HepG2 (cell line): Measurements from ENCODE around the gene SYNPR. TPM values are rescaled to one million over a fixed set of nuclear protein-coding genes. Genes with fewer than 3 reads are reported as not detected.

Experiments
- ATAC-seq: fragments of 200-7000 bp; cut with Tn5 transposase; 3 replicates; pipeline ENCODE4 v1.9.1; 2020; ENCODE audit warnings: mild to moderate bottlenecking, moderate library complexity
- BruUV-seq: library from RNA; stranded (reverse); fragments of 400-500 nt; replicated peaks from 2 replicates; lab custom pipeline; 2021; lab: Mats Ljungman, UMichigan
- CTCF ChIA-PET: fragments of 300-600 bp; formaldehyde crosslinking; extraction: SDS; loops from one replicate; lab custom pipeline; 2021; ENCODE audit warnings: low total read pairs, inconsistent platforms, low intra/inter-chr PET ratio; lab: Yijun Ruan, JAX
- POLR2A ChIA-PET: fragments of 350-600 bp; sonication (Branson Sonifier 250); formaldehyde crosslinking; loops from one replicate; lab custom pipeline; 2020; ENCODE audit warnings: antibody characterized with exemption, inconsistent platforms; lab: Yijun Ruan, JAX
- DNase-seq: peaks from one replicate; pipeline ENCODE4 v3.0.0-alpha.2; 2015; ENCODE audit warnings: low spot score
- FAIRE-seq: peaks from 3 replicates; lab custom pipeline; 2011; peaks lifted over from hg19 to GRCh38; lab: Jason Lieb, UNC
- H2AFZ ChIP-seq: one replicate; pipeline ENCODE4 v1.6.1; 2011; ENCODE audit warnings: low read length, inconsistent platforms
- H3K27ac ChIP-seq: fragments of 300-600 bp; 3 replicates; pipeline ENCODE4 v1.8.0; 2011; ENCODE audit warnings: mixed run types, mild to moderate bottlenecking, mixed read lengths, low read length, inconsistent platforms; ENCODE audit not compliant: insufficient read depth; ENCODE audit errors: extremely low read length
- H3K27me3 ChIP-seq, 2 experiments: fragments of 200-600 bp in 1 of 2; 2 replicates in 1 of 2; 3 replicates in 1 of 2; pipeline versions ENCODE4 v1.6.0 to v1.8.0; 2011; ENCODE audit warnings: low read length in 2 of 2, mild to moderate bottlenecking in 2 of 2, moderate library complexity in 2 of 2, inconsistent platforms in 1 of 2; ENCODE audit not compliant: insufficient read depth in 2 of 2, control insufficient read depth in 1 of 2
- H3K36me3 ChIP-seq, 2 experiments: fragments of 200-600 bp in 1 of 2; replicated peaks in 1 of 2; 2 replicates in 1 of 2; 3 replicates in 1 of 2; pipeline versions ENCODE4 v1.5.1 to v1.8.0; 2011; ENCODE audit warnings: low read length in 2 of 2, inconsistent platforms in 1 of 2; ENCODE audit not compliant: insufficient read depth in 2 of 2, control insufficient read depth in 1 of 2
- H3K4me1 ChIP-seq: 2 replicates; pipeline ENCODE4 v1.5.1; 2012; ENCODE audit warnings: low read length, inconsistent platforms; ENCODE audit not compliant: insufficient read depth
- H3K4me2 ChIP-seq: 2 replicates; pipeline ENCODE4 v1.6.0; 2011; ENCODE audit warnings: low read depth, low read length, inconsistent platforms
- H3K4me3 ChIP-seq, 3 experiments: fragments of 200-600 bp in 1 of 3; sonication (generic), shearing (Covaris generic) in 1 of 3; replicated peaks in 1 of 3; 2 replicates each; pipeline ENCODE4 v1.5.1; 2011 to 2016; ENCODE audit warnings: low read length in 3 of 3, inconsistent platforms in 2 of 3, low read depth in 2 of 3, mild to moderate bottlenecking in 2 of 3, control low read depth in 1 of 3, mixed read lengths in 1 of 3; ENCODE audit not compliant: insufficient read depth in 1 of 3
- H3K79me2 ChIP-seq: one replicate; pipeline ENCODE4 v1.6.1; 2011; ENCODE audit warnings: low read length, inconsistent platforms; ENCODE audit not compliant: insufficient read depth
- H3K9ac ChIP-seq: 2 replicates; pipeline ENCODE4 v1.6.0; 2011; ENCODE audit warnings: mild to moderate bottlenecking, low read depth, low read length, inconsistent platforms; ENCODE audit not compliant: insufficient read depth
- H3K9me3 ChIP-seq: 2 replicates; pipeline ENCODE4 v1.5.1; 2012; ENCODE audit warnings: mild to moderate bottlenecking, low read length
- H4K20me1 ChIP-seq: 2 replicates; pipeline ENCODE4 v1.6.0; 2011; ENCODE audit warnings: inconsistent platforms, mild to moderate bottlenecking, low read length, moderate library complexity; ENCODE audit not compliant: insufficient read depth
- KLF9 ChIP-seq: IDR thresholded peaks from 2 replicates; pipeline ENCODE4 v1.6.1; 2016; ENCODE audit warnings: low read depth
- LCORL ChIP-seq, 2 experiments: fragments of 450-650 bp in 1 of 2; sonication (generic) in 1 of 2; formaldehyde crosslinking in 1 of 2; IDR thresholded peaks; 2 replicates each; pipeline versions ENCODE4 v1.5.0 to v1.6.1; 2017 to 2020; ENCODE audit warnings: antibody characterized with exemption in 1 of 2, missing genetic modification reagents in 1 of 2
- WGBS: methylation state at CpG from one replicate; pipeline ENCODE4 v1.1.6; 2017; ENCODE audit warnings: low lambda C conversion rate; 5-methylcytosine and 5-hydroxymethylcytosine counted together
- in situ Hi-C: cut with HindIII; loops from 2 replicates; pipeline ENCODE4 v1.10.0; 2017; ENCODE audit warnings: low pct_unique_long_range_greater_than_20kb; ENCODE audit not compliant: extremely low pct_ligation_motif_present
- intact Hi-C: fragments of 100-400 bp; cut with micrococcal nuclease; formaldehyde crosslinking; loops from one replicate; pipeline ENCODE4 v1.10.0; 2022; ENCODE audit not compliant: unreplicated experiment
- polyA plus RNA-seq, 8 experiments: library from polyadenylated mRNA; depleted of rRNA in 3 of 8; stranded (reverse) in 7 of 8; unstranded in 1 of 8; fragments of >200 nt; fragmentation: Illumina TruSeq in 4 of 8; extraction: Trizol in 4 of 8; gene quantifications; 2 replicates each; pipeline versions ENCODE4 v1.2.1 to v1.2.3, GENCODE V29; 2011 to 2016; ENCODE audit warnings: low read depth in 4 of 8, missing spikeins in 1 of 8, mixed read lengths in 1 of 8; ENCODE audit not compliant: insufficient read depth in 1 of 8
- total RNA-seq, 5 experiments: library from RNA; depleted of rRNA; stranded (reverse); fragments of >200 nt; fragmentation: Illumina TruSeq; extraction: Trizol; gene quantifications; 2 replicates each; pipeline ENCODE4 v1.2.3, GENCODE V29; 2016; ENCODE audit warnings: low read depth in 1 of 5
- TF ChIP-seq, protein P1 (sequence below): IDR thresholded peaks from 2 replicates; pipeline ENCODE4 v1.6.1; 2012; ENCODE audit warnings: inconsistent platforms
- TF ChIP-seq, protein P2 (sequence below): sonication (generic); formaldehyde crosslinking; IDR thresholded peaks from 2 replicates; pipeline ENCODE4 v1.4.0; 2020; ENCODE audit warnings: missing genetic modification reagents, borderline replicate concordance

The SYNPR gene
- total and polyA plus RNA-seq, 2 of the 13 experiments (the other 11 are each of a cell fraction or from before 2014, with no cell fraction given), result 0.04 TPM; not detected in 1

DNA sequence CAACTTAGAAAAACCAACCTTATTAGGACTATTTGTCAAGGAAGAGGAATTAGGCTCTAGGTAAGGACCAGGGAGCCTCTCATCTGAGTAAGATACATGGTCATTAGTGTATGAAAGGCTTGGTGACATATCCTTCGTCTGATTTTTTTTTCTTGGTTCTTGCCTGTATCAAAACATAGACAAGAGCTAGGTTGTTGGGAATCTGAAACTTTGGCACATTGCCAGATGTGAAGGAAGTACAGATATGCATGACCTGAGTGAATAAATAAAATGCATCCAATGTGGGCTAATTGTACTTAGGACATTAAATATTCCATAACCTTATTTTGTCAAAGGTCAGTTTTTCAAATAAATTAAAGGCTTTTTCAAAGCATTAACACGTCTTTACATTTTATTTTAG, 151.8 kb downstream of the SYNPR start:
- no peak for ATAC-seq
- no peak overlapping the region for H3K27ac ChIP-seq
- no peak for DNase-seq
- TF ChIP-seq KLF9 (CRISPR knock-in tag) (no peak), LCORL (IDR thresholded peaks at IDR 0.05) (peak; percentile 75), LCORL (CRISPR knock-in tag; IDR thresholded peaks at IDR 0.05) (no peak)
- no peaks in the 10 kb centered on the region for H3K27me3 ChIP-seq
- H3K4me2 ChIP-seq, result no peak overlapping the region
- H3K9ac ChIP-seq, result no peak overlapping the region
- H3K79me2 ChIP-seq, result no peaks in the 10 kb centered on the region
- no peaks in the 10 kb centered on the region for H3K36me3 ChIP-seq
- H2AFZ ChIP-seq, result no peak overlapping the region
- no peaks in the 10 kb centered on the region for H4K20me1 ChIP-seq
- in situ Hi-C loops (no loop called here), intact Hi-C loops (no loop called here)
- H3K4me3 ChIP-seq, result no peak overlapping the region
- CTCF ChIA-PET, result no interaction called here
- WGBS, result 4% methylated on average over 2 of the region's 2 CpGs
- POLR2A ChIA-PET, result no interaction called here
- no peak for FAIRE-seq
- H3K9me3 ChIP-seq, result no peaks in the 10 kb centered on the region
- no TSS peak for BruUV-seq
- H3K4me1 ChIP-seq, result no peaks in the 10 kb centered on the region

DNA sequence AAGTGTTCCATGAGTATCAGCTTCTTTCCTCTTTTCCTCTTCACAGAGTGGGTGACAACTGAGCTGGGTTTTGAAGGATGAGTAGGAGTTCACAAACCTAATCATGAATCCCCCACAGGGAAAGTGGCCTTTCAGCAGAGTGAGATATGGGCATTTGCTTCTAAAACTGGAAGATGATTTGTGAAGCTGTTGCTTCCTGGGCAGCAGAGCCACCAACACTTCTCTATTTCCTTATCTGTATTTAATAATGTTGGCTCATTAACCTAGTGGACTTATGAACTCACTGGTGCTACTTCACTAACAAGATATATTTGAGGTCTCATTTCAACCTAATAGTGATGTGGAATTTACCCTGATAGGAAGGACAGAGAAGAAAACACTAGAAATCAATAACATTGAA, 152.8 kb downstream of the SYNPR start:
- H3K27ac ChIP-seq, result no peak overlapping the region
- H3K4me3 ChIP-seq, result no peak overlapping the region
- no peaks in the 10 kb centered on the region for H3K27me3 ChIP-seq
- ChIA-PET CTCF (no interaction called here), POLR2A (no interaction called here)
- intact Hi-C loops (no loop called here), in situ Hi-C loops (no loop called here)
- FAIRE-seq (no peak), ATAC-seq (no peak), DNase-seq (no peak)
- no peaks in the 10 kb centered on the region for H3K9me3 ChIP-seq
- H3K36me3 ChIP-seq, result no peaks in the 10 kb centered on the region
- no peak overlapping the region for H2AFZ ChIP-seq
- BruUV-seq, result no TSS peak
- no peaks in the 10 kb centered on the region for H3K4me1 ChIP-seq
- no peak overlapping the region for H3K9ac ChIP-seq
- H4K20me1 ChIP-seq, result no peaks in the 10 kb centered on the region
- no peaks in the 10 kb centered on the region for H3K79me2 ChIP-seq
- no peak overlapping the region for H3K4me2 ChIP-seq
- TF ChIP-seq, protein P1, sequence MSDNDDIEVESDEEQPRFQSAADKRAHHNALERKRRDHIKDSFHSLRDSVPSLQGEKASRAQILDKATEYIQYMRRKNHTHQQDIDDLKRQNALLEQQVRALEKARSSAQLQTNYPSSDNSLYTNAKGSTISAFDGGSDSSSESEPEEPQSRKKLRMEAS, result no peak
- TF ChIP-seq, protein P2, sequence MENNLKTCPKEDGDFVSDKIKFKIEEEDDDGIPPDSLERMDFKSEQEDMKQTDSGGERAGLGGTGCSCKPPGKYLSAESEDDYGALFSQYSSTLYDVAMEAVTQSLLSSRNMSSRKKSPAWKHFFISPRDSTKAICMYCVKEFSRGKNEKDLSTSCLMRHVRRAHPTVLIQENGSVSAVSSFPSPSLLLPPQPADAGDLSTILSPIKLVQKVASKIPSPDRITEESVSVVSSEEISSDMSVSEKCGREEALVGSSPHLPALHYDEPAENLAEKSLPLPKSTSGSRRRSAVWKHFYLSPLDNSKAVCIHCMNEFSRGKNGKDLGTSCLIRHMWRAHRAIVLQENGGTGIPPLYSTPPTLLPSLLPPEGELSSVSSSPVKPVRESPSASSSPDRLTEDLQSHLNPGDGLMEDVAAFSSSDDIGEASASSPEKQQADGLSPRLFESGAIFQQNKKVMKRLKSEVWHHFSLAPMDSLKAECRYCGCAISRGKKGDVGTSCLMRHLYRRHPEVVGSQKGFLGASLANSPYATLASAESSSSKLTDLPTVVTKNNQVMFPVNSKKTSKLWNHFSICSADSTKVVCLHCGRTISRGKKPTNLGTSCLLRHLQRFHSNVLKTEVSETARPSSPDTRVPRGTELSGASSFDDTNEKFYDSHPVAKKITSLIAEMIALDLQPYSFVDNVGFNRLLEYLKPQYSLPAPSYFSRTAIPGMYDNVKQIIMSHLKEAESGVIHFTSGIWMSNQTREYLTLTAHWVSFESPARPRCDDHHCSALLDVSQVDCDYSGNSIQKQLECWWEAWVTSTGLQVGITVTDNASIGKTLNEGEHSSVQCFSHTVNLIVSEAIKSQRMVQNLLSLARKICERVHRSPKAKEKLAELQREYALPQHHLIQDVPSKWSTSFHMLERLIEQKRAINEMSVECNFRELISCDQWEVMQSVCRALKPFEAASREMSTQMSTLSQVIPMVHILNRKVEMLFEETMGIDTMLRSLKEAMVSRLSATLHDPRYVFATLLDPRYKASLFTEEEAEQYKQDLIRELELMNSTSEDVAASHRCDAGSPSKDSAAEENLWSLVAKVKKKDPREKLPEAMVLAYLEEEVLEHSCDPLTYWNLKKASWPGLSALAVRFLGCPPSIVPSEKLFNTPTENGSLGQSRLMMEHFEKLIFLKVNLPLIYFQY, result no peak
